Measurements from ENCODE around the gene NYNRIN. TPM values are rescaled to one million over a fixed set of nuclear protein-coding genes. Genes with fewer than 3 reads are reported as not detected.

Gene NYNRIN
- total RNA-seq, 2 experiments from 2014 or later, result 0.05 to 0.50 TPM

GRCh38 chr14:24415421-24416253 lies 16.8 kb downstream of the NYNRIN start:
- CTCF ChIA-PET, result interaction anchor here (1.5 kb wide), 1 partner anchor 16 kb away, joined by 3 read pairs; no protein-coding TSS in a partner anchor
- Mint-ChIP-seq H3K36me3 (no peaks in the 10 kb centered on the region), H3K4me1 (no peaks in the 10 kb centered on the region), H3K9me3 (ENCODE audit: low read depth) (no peaks in the 10 kb centered on the region), H3K27ac (no peak overlapping the region), H3K4me3 (no peak overlapping the region), H3K27me3 (peaks cover 5% of the 10 kb centered on the region)
- ATAC-seq (no peak), DNase-seq (no peak)

GRCh38 chr14:24416254-24416931 lies 17.6 kb downstream of the NYNRIN start:
- Mint-ChIP-seq H3K4me3 (no peak overlapping the region), H3K27me3 (peaks cover 5% of the 10 kb centered on the region)
- CTCF ChIA-PET, result interaction anchor here (1.5 kb wide), 1 partner anchor 15 kb away, joined by 3 read pairs; no protein-coding TSS in a partner anchor

DNA sequence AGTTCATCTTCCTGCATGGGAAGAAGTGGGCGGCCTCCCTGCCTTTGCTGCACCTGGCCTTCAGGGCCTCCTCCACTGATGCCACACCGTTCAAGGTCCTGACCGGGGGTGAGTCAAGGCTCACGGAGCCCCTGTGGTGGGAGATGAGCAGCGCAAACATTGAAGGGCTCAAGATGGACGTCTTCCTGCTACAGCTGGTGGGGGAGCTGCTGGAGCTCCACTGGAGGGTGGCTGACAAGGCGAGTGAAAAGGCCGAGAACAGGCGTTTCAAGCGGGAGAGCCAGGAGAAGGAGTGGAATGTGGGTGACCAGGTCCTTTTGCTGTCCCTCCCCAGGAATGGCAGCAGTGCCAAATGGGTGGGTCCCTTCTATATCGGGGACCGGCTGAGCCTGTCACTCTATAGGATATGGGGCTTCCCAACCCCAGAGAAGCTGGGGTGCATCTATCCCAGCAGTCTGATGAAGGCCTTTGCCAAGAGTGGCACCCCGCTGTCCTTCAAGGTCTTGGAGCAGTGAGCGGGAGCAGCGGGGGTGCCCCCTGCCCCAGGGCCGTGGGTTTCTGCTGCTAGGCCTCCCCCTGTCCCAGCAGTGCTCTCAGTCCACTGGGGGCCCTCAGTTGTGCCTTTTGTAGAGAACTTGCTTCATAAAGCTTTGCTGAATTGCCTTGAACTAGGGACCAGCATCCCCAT lies 18.3 kb downstream of the NYNRIN start:
- ATAC-seq (no peak), DNase-seq (no peak)
- no peaks in the 10 kb centered on the region for H3K36me3 Mint-ChIP-seq
- H3K27me3 Mint-ChIP-seq, result peaks cover 5% of the 10 kb centered on the region
- H3K27ac Mint-ChIP-seq, result no peak overlapping the region
- H3K4me1 Mint-ChIP-seq, result no peaks in the 10 kb centered on the region
- CTCF ChIA-PET, result interaction anchor here (1.0 kb wide), 1 partner anchor 84 kb away, joined by 5 read pairs; no protein-coding TSS in a partner anchor
- H3K9me3 Mint-ChIP-seq (ENCODE audit: low read depth), result no peaks in the 10 kb centered on the region
- no peak overlapping the region for H3K4me3 Mint-ChIP-seq

More at GRCh38 chr14:24416254-24416931, 17.6 kb downstream of the NYNRIN start:
- no peak for DNase-seq
- Mint-ChIP-seq H3K27ac (no peak overlapping the region), H3K9me3 (ENCODE audit: low read depth) (no peaks in the 10 kb centered on the region), H3K36me3 (no peaks in the 10 kb centered on the region), H3K4me1 (no peaks in the 10 kb centered on the region)
- no peak for ATAC-seq

- H3K4me1 Mint-ChIP-seq, result no peaks in the 10 kb centered on the region
- no peak overlapping the region for H3K4me3 Mint-ChIP-seq
- peak overlapping the region; percentile 24 for H3K27ac Mint-ChIP-seq
- no peaks in the 10 kb centered on the region for H3K36me3 Mint-ChIP-seq
- CTCF ChIA-PET, result interaction anchor here (1.0 to 2.5 kb wide), 3 partner anchors 13 to 84 kb away, joined by 5 to 18 read pairs (median 17); partner anchors contain the start of gene ADCY4
- no peaks in the 10 kb centered on the region for H3K9me3 Mint-ChIP-seq (ENCODE audit: low read depth)
- no peak for ATAC-seq
- H3K27me3 Mint-ChIP-seq, result peaks cover 5% of the 10 kb centered on the region
- DNase-seq, result no peak
Measured at GRCh38 chr14:24417832-24418491, 19.2 kb downstream of the NYNRIN start.

- no peaks in the 10 kb centered on the region for H3K4me1 Mint-ChIP-seq
- no peak for ATAC-seq
Measured at GRCh38 chr14:24418492-24418873, 19.7 kb downstream of the NYNRIN start.

DNA sequence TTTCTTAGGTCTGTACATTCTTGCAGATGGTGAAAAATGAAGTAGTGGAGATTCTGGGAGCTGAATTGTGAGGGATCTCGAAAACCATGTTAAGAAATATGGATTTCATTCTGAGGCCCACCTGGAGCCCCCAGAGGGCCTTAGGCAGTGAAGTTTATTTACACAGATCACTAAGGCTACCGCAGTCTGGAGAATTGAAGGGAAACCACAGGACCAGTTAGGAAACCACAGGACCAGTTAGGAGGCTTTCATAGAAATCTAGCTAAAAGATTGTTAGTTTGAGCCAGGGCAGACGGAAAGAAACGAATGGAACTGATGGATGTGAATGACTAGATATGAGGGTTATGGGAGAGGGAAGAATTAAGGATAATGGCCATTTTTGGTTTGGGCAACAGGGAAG lies 23.5 kb downstream of the NYNRIN start:
- CTCF ChIA-PET, result interaction anchor here (0.7 to 16.8 kb wide), 7 partner anchors 9 to 114 kb away, joined by 3 to 854 read pairs (median 6); partner anchors contain the start of genes ADCY4, CIDEB and RIPK3
- Mint-ChIP-seq H3K36me3 (peaks cover 3% of the 10 kb centered on the region), H3K27ac (no peak overlapping the region), H3K4me3 (no peak overlapping the region), H3K9me3 (ENCODE audit: low read depth) (no peaks in the 10 kb centered on the region), H3K4me1 (peaks cover 26% of the 10 kb centered on the region), H3K27me3 (peaks cover 5% of the 10 kb centered on the region)
- ATAC-seq (peak; percentile 28), DNase-seq (no peak)

More at GRCh38 chr14:24418492-24418873, 19.7 kb downstream of the NYNRIN start:
- no peak for DNase-seq
- CTCF ChIA-PET, result interaction anchor here (0.6 to 2.5 kb wide), 4 partner anchors 13 to 85 kb away, joined by 3 to 18 read pairs (median 10); partner anchors contain the start of gene ADCY4
- peak overlapping the region; percentile 24 for H3K27ac Mint-ChIP-seq
- no peaks in the 10 kb centered on the region for H3K9me3 Mint-ChIP-seq (ENCODE audit: low read depth)
- H3K4me3 Mint-ChIP-seq, result no peak overlapping the region
- H3K27me3 Mint-ChIP-seq, result peaks cover 5% of the 10 kb centered on the region
- no peaks in the 10 kb centered on the region for H3K36me3 Mint-ChIP-seq

DNA sequence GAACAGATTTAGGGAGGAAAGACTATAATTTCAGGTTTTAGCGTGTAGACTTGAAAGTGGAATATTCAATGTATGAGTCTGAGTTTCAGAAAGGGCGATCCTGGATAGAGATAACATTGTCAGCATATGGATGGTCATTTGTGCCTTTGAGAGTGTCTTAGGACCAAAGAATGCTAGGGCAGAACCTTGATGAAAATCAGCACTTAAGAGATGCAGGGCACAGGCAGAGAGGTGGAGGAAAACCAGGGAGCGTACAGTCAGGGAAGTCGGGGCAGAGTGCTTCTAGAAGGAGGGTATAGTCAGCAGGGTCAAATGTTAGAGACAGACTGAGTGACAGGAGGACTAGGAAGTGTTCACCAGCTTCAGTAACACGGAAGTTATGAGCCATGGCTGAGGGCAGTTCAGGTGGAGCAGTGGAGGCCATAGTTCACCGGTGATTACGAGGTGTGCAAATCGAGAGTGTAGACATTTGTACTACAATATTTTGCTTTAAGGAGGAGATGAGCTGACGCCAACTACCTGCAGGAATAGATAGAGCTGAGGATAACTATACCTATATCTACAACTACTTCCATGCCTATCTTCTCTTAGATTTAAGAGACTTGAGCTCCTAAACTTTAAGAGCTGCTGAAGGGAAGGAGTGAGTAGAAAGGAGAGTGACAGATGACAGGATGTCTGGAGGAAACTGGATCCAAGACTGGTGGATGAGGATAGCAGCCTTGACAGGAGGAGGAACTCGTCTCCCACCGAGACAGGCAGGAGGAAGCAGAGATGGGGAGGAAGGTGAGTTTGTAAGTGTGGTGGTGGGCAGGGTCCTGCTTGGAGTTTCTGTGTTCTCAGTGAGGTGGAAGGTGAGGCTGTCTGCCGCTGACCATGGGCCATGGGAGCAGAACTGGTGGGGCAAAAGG lies 24.1 kb downstream of the NYNRIN start:
- ATAC-seq, result peak; percentile 45
- Mint-ChIP-seq H3K4me1 (peaks cover 28% of the 10 kb centered on the region), H3K27me3 (peaks cover 5% of the 10 kb centered on the region), H3K36me3 (peaks cover 3% of the 10 kb centered on the region), H3K9me3 (ENCODE audit: low read depth) (no peaks in the 10 kb centered on the region), H3K4me3 (no peak overlapping the region), H3K27ac (no peak overlapping the region)
- DNase-seq, result no peak
- CTCF ChIA-PET, result interaction anchor here (1.1 to 16.8 kb wide), 8 partner anchors 8 to 115 kb away, joined by 3 to 854 read pairs (median 6); partner anchors contain the start of genes ADCY4, CIDEB and RIPK3

GRCh38 chr14:24425704-24426103 lies 26.9 kb downstream of the NYNRIN start:
- CTCF ChIA-PET, result interaction anchor here (0.8 to 16.8 kb wide), 7 partner anchors 10 to 117 kb away, joined by 3 to 854 read pairs (median 4); partner anchors contain the start of genes ADCY4, CIDEB, LTB4R and RIPK3
- no peak for ATAC-seq
- no peaks in the 10 kb centered on the region for H3K9me3 Mint-ChIP-seq (ENCODE audit: low read depth)

DNA sequence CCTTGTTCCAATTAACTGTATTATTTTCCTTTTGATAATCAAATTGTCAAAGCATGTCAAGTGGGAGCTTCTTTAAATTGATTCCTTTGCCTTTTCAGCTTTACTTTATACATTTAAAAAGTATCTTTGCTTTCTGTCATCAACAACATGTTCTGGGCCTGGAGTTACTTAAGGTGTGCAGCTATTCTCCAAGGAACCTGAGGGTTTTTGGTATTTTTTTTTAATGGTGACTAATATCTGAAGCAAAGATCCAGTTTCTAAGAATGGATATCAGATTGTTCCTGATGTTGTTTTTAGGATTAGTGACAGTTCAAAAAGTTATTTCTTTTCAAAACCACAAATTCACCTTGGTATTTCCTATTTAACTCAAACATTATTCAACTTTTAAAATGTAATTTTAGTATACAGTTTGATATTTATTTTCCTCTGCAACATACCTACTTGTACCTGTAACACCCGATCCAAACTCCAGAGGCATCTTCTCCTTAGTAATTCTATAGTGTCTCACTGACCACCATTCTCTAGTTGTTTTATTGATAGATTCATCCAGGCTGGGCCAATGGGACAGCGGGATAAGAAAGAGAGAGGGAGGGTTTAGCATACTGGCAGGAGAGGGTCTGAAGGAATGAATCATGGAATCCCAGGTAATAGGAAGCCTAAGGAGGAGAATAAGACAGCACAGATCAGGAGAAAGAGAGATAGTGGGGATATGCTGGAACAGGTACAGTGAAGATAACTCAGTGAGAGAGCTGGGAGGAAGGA lies 27.5 kb downstream of the NYNRIN start:
- Mint-ChIP-seq H3K4me3 (no peak overlapping the region), H3K27me3 (no peaks in the 10 kb centered on the region), H3K36me3 (peaks cover 4% of the 10 kb centered on the region), H3K4me1 (peaks cover 40% of the 10 kb centered on the region), H3K27ac (peak overlapping the region; percentile 82), H3K9me3 (ENCODE audit: low read depth) (no peaks in the 10 kb centered on the region)
- DNase-seq, result peak; percentile 12
- no peak for ATAC-seq
- CTCF ChIA-PET, result interaction anchor here (1.4 to 16.8 kb wide), 3 partner anchors 13 to 118 kb away, joined by 5 to 854 read pairs (median 6); partner anchors contain the start of genes ADCY4, CIDEB and RIPK3

More at GRCh38 chr14:24425704-24426103, 26.9 kb downstream of the NYNRIN start:
- H3K27ac Mint-ChIP-seq, result peak overlapping the region; percentile 82
- H3K27me3 Mint-ChIP-seq, result no peaks in the 10 kb centered on the region
- no peak overlapping the region for H3K4me3 Mint-ChIP-seq
- DNase-seq, result peak; percentile 8
- peaks cover 3% of the 10 kb centered on the region for H3K36me3 Mint-ChIP-seq
- peaks cover 35% of the 10 kb centered on the region for H3K4me1 Mint-ChIP-seq

- H3K4me3 Mint-ChIP-seq, result no peak overlapping the region
- H3K9me3 Mint-ChIP-seq (ENCODE audit: low read depth), result no peaks in the 10 kb centered on the region
- H3K27me3 Mint-ChIP-seq, result no peaks in the 10 kb centered on the region
- CTCF ChIA-PET, result interaction anchor here (16.8 kb wide), 1 partner anchor 97 kb away, joined by 854 read pairs; the partner anchor contains the start of genes ADCY4 and RIPK3
- no peak for ATAC-seq
- peaks cover 10% of the 10 kb centered on the region for H3K36me3 Mint-ChIP-seq
- H3K4me1 Mint-ChIP-seq, result peaks cover 46% of the 10 kb centered on the region
- H3K27ac Mint-ChIP-seq, result peak overlapping the region; percentile 12
- DNase-seq, result no peak
Measured at GRCh38 chr14:24426912-24427536, 28.2 kb downstream of the NYNRIN start.
